PFSK-1 (cell line): ENCODE measurements around the gene AIDA.

Experiments used
- SIN3A ChIP-seq: IDR thresholded peaks from 2 replicates; pipeline ENCODE4 v1.6.1; 2012; ENCODE audit warnings: mild to moderate bottlenecking, low read length, moderate library complexity, borderline replicate concordance; ENCODE audit not compliant: insufficient read depth
- TF ChIP-seq, protein P1 (sequence below), 2 experiments: IDR thresholded peaks; 2 replicates each; pipeline versions ENCODE4 v1.6.1 to v1.8.0; 2011 to 2012; ENCODE audit warnings: low read depth in 2 of 2, low read length in 2 of 2, control low read depth in 1 of 2, inconsistent platforms in 1 of 2, mild to moderate bottlenecking in 1 of 2, moderate library complexity in 1 of 2; ENCODE audit not compliant: insufficient read depth in 1 of 2

DNA sequence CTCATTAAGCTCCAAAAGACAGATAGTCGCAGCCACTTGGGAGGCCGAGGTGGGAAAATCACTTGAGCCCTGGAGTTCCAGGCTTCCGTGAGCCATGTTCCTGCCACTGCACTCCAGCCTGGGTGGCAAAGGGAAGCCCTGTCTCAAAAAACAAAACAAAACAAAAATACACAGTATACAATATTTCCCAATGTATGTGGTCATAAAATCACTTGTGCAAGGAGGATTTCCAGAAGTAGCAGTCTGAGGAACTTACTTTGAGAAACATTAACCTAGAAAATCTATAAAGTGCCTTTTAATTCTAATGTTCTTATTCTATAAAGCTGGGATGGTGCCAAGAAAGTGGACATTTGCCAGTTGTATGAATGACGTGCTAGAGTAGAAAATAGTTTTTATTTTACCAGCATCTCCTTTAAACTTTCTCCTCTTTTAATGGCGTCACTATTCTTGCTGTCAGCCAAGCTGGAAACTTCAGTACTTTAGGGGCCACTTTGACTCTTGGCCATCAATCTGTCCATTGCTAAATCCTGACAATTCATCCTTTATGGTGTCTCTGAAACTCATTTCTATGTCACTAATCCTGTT is 47.3 kb upstream of the AIDA start:
- no peak for TF ChIP-seq SIN3A
- TF ChIP-seq, protein P1, sequence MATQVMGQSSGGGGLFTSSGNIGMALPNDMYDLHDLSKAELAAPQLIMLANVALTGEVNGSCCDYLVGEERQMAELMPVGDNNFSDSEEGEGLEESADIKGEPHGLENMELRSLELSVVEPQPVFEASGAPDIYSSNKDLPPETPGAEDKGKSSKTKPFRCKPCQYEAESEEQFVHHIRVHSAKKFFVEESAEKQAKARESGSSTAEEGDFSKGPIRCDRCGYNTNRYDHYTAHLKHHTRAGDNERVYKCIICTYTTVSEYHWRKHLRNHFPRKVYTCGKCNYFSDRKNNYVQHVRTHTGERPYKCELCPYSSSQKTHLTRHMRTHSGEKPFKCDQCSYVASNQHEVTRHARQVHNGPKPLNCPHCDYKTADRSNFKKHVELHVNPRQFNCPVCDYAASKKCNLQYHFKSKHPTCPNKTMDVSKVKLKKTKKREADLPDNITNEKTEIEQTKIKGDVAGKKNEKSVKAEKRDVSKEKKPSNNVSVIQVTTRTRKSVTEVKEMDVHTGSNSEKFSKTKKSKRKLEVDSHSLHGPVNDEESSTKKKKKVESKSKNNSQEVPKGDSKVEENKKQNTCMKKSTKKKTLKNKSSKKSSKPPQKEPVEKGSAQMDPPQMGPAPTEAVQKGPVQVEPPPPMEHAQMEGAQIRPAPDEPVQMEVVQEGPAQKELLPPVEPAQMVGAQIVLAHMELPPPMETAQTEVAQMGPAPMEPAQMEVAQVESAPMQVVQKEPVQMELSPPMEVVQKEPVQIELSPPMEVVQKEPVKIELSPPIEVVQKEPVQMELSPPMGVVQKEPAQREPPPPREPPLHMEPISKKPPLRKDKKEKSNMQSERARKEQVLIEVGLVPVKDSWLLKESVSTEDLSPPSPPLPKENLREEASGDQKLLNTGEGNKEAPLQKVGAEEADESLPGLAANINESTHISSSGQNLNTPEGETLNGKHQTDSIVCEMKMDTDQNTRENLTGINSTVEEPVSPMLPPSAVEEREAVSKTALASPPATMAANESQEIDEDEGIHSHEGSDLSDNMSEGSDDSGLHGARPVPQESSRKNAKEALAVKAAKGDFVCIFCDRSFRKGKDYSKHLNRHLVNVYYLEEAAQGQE (IDR thresholded peaks at IDR 0.05; ENCODE audit: insufficient read depth in 1 of 2, low read depth in 2 of 2, low read length in 2 of 2) = no peak
